ENCODE data around the gene STXBP5. TPM values are rescaled to one million over a fixed set of nuclear protein-coding genes. Genes with fewer than 3 reads are reported as not detected.

Gene STXBP5
- total and polyA plus RNA-seq, 2 experiments from 2014 or later: 4.9 to 49.9 TPM

GRCh38 chr6:147238164-147238563 lies 33.9 kb downstream of the STXBP5 start:
- in situ Hi-C loops (cut with MboI): no loop called here
- Histone ChIP-seq H3K4me2 (ENCODE audit: unreplicated experiment) (no peak overlapping the region), H3K9me2 (ENCODE audit: insufficient read depth) (no peaks in the 10 kb centered on the region), H3K36me3 (ENCODE audit: low read depth) (peaks cover 27% of the 10 kb centered on the region), H3K4me1 (ENCODE audit: insufficient read depth) (no peaks in the 10 kb centered on the region), H3K27ac (no peak overlapping the region), H3F3A (ENCODE audit: insufficient read depth) (no peaks in the 10 kb centered on the region), H3K9me3 (ENCODE audit: low read depth) (no peaks in the 10 kb centered on the region), H3K4me3 (no peak overlapping the region), H4K20me1 (ENCODE audit: insufficient read depth) (no peaks in the 10 kb centered on the region), H3K9ac (no peak overlapping the region), H3K79me2 (ENCODE audit: insufficient read depth) (peaks cover 94% of the 10 kb centered on the region), H2AFZ (no peak overlapping the region), H3K27me3 (replicated peaks; ENCODE audit: insufficient read depth) (no peaks in the 10 kb centered on the region)
- no peak for DNase-seq
- WGBS, 2 experiments (ENCODE audit: low coverage in 1 of 2, low lambda C conversion rate in 2 of 2, missing lambda C conversion rate in 2 of 2): 73 to 78% methylated on average over 3 of the region's 3 CpGs
- TF ChIP-seq EZH2phosphoT487 (IDR thresholded peaks at IDR 0.05; ENCODE audit: insufficient read depth, low read depth) (no peak), EZH2 (IDR thresholded peaks at IDR 0.05; ENCODE audit: insufficient read depth, poor library complexity, severe bottlenecking) (no peak)

GRCh38 chr6:147238906-147239305 lies 34.7 kb downstream of the STXBP5 start:
- Histone ChIP-seq H3K27me3 (replicated peaks; ENCODE audit: insufficient read depth) (no peaks in the 10 kb centered on the region), H3K9ac (no peak overlapping the region), H3K36me3 (ENCODE audit: low read depth) (peaks cover 21% of the 10 kb centered on the region), H3K4me3 (no peak overlapping the region), H3K79me2 (ENCODE audit: insufficient read depth) (peaks cover 94% of the 10 kb centered on the region), H3K4me2 (ENCODE audit: unreplicated experiment) (no peak overlapping the region), H3K4me1 (ENCODE audit: insufficient read depth) (no peaks in the 10 kb centered on the region), H2AFZ (no peak overlapping the region), H3F3A (ENCODE audit: insufficient read depth) (no peaks in the 10 kb centered on the region), H3K9me2 (ENCODE audit: insufficient read depth) (no peaks in the 10 kb centered on the region), H4K20me1 (ENCODE audit: insufficient read depth) (no peaks in the 10 kb centered on the region), H3K9me3 (ENCODE audit: low read depth) (no peaks in the 10 kb centered on the region), H3K27ac (no peak overlapping the region)
- TF ChIP-seq EZH2 (IDR thresholded peaks at IDR 0.05; ENCODE audit: insufficient read depth, poor library complexity, severe bottlenecking) (no peak), EZH2phosphoT487 (IDR thresholded peaks at IDR 0.05; ENCODE audit: insufficient read depth, low read depth) (no peak)
- 97 to 98% methylated on average over 5 of the region's 5 CpGs for WGBS, 2 experiments (ENCODE audit: low coverage in 1 of 2, low lambda C conversion rate in 2 of 2, missing lambda C conversion rate in 2 of 2)
- in situ Hi-C loops (cut with MboI): no loop called here
- no peak for DNase-seq

DNA sequence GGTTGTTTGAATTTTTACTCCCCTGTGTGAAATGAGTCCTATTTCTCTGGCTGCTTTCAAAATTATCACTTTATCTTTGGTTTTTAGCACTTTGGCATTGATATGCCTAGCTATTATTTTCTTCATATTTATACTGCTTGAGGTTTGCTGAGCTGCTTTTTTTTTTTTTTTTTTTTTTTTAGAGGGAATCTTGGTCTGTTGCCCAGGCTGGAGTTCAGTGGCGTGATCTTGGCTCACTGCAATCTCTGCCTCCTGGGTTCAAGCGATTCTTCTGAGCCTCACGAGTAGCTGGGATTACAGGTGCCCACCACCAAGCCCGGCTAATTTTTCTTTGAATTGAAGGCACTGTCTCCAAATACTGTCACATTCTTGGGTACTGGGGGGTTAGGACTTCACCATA lies 40.6 kb downstream of the STXBP5 start:
- Histone ChIP-seq H3K27me3 (replicated peaks; ENCODE audit: insufficient read depth) (no peaks in the 10 kb centered on the region), H3K9ac (no peak overlapping the region), H3K4me3 (no peak overlapping the region), H3K4me2 (ENCODE audit: unreplicated experiment) (no peak overlapping the region), H3F3A (ENCODE audit: insufficient read depth) (no peaks in the 10 kb centered on the region), H3K79me2 (ENCODE audit: insufficient read depth) (peaks cover 84% of the 10 kb centered on the region), H3K9me3 (ENCODE audit: low read depth) (no peaks in the 10 kb centered on the region), H3K4me1 (ENCODE audit: insufficient read depth) (no peaks in the 10 kb centered on the region), H3K27ac (no peak overlapping the region), H4K20me1 (ENCODE audit: insufficient read depth) (no peaks in the 10 kb centered on the region), H2AFZ (no peak overlapping the region), H3K36me3 (ENCODE audit: low read depth) (peaks cover 33% of the 10 kb centered on the region), H3K9me2 (ENCODE audit: insufficient read depth) (no peaks in the 10 kb centered on the region)
- in situ Hi-C loops (cut with MboI): no loop called here
- DNase-seq: no peak
- WGBS, 2 experiments (ENCODE audit: low coverage in 1 of 2, low lambda C conversion rate in 2 of 2, missing lambda C conversion rate in 2 of 2): 87 to 88% methylated on average over 4 of the region's 4 CpGs
- TF ChIP-seq EZH2 (IDR thresholded peaks at IDR 0.05; ENCODE audit: insufficient read depth, poor library complexity, severe bottlenecking) (no peak), EZH2phosphoT487 (IDR thresholded peaks at IDR 0.05; ENCODE audit: insufficient read depth, low read depth) (no peak)

DNA sequence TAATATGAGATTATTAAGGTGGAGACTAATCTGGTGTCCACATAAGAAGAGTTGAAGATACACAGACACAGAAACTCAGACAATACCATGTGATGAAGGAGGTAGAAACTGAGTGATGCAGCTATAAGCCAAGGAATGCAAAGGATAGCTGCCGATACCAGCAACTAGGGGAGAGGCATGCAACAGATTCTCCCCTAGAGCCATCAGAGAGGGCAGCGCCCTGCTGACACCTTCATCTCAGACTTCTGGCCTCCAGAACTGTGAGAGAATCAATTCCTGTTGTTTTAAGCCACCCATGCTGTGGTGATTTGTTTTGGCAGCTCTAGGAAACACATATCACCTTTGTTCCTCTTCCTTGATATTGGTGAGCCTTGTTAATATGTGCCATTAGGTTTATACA lies 41.5 kb downstream of the STXBP5 start:
- no peak for DNase-seq
- no peaks in the 10 kb centered on the region for H3K9me2 ChIP-seq (ENCODE audit: insufficient read depth)
- no peaks in the 10 kb centered on the region for H3K4me1 ChIP-seq (ENCODE audit: insufficient read depth)
- H4K20me1 ChIP-seq (ENCODE audit: insufficient read depth): no peaks in the 10 kb centered on the region
- no peak overlapping the region for H3K4me2 ChIP-seq (ENCODE audit: unreplicated experiment)
- no peaks in the 10 kb centered on the region for H3K27me3 ChIP-seq (replicated peaks; ENCODE audit: insufficient read depth)
- in situ Hi-C loops (cut with MboI): no loop called here
- no peak overlapping the region for H3K9ac ChIP-seq
- H3K4me3 ChIP-seq: no peak overlapping the region
- peaks cover 76% of the 10 kb centered on the region for H3K79me2 ChIP-seq (ENCODE audit: insufficient read depth)
- WGBS, 2 experiments (ENCODE audit: low coverage in 1 of 2, low lambda C conversion rate in 2 of 2, missing lambda C conversion rate in 2 of 2): 98 to 100% methylated on average over 2 of the region's 2 CpGs
- H3K36me3 ChIP-seq (ENCODE audit: low read depth): peaks cover 30% of the 10 kb centered on the region
- H3K27ac ChIP-seq: no peak overlapping the region
- no peaks in the 10 kb centered on the region for H3K9me3 ChIP-seq (ENCODE audit: low read depth)
- H3F3A ChIP-seq (ENCODE audit: insufficient read depth): no peaks in the 10 kb centered on the region
- no peak overlapping the region for H2AFZ ChIP-seq
- TF ChIP-seq EZH2phosphoT487 (IDR thresholded peaks at IDR 0.05; ENCODE audit: insufficient read depth, low read depth) (no peak), EZH2 (IDR thresholded peaks at IDR 0.05; ENCODE audit: insufficient read depth, poor library complexity, severe bottlenecking) (no peak)

Data from GM23248 (cell line).